Calu3 (cell line): ENCODE results near the gene ADAMTSL3. TPM values are rescaled to one million over a fixed set of nuclear protein-coding genes. Genes with fewer than 3 reads are reported as not detected.

ENCODE experiments used
- BruUV-seq: library from RNA; stranded (reverse); fragments of 400-500 nt; replicated peaks from 2 replicates; lab custom pipeline; 2021; lab: Mats Ljungman, UMichigan
- CTCF ChIA-PET: fragments of 300-600 bp; sonication (Branson Sonifier 250); formaldehyde crosslinking; loops from one replicate; lab custom pipeline; 2022; ENCODE audit warnings: antibody characterized with exemption; lab: Charles Lee
- DNase-seq: peaks from one replicate; pipeline ENCODE4 v3.0.0; 2022
- H3K27ac Mint-ChIP-seq: one replicate; pipeline ENCODE4 v1.8.0; 2022; ENCODE audit warnings: mixed read lengths; ENCODE audit not compliant: unreplicated experiment
- H3K27me3 Mint-ChIP-seq: one replicate; pipeline ENCODE4 v1.8.0; 2022; ENCODE audit warnings: mixed read lengths; ENCODE audit not compliant: unreplicated experiment
- H3K36me3 Mint-ChIP-seq: one replicate; pipeline ENCODE4 v1.8.0; 2022; ENCODE audit warnings: mild to moderate bottlenecking, moderate library complexity, mixed read lengths; ENCODE audit not compliant: insufficient read depth, unreplicated experiment
- H3K4me1 Mint-ChIP-seq: one replicate; pipeline ENCODE4 v1.8.0; 2022; ENCODE audit warnings: mild to moderate bottlenecking, low read depth, mixed read lengths; ENCODE audit not compliant: unreplicated experiment
- H3K4me3 Mint-ChIP-seq: one replicate; pipeline ENCODE4 v1.8.0; 2022; ENCODE audit warnings: mild to moderate bottlenecking, low read depth, moderate library complexity, mixed read lengths; ENCODE audit not compliant: unreplicated experiment
- H3K9me3 Mint-ChIP-seq: one replicate; pipeline ENCODE4 v1.8.0; 2022; ENCODE audit warnings: low read depth, mixed read lengths; ENCODE audit not compliant: unreplicated experiment
- CTCF ChIP-seq: fragments of 200-600 bp; IDR thresholded peaks from one replicate; pipeline ENCODE4 v1.8.0; 2022; ENCODE audit warnings: antibody characterized with exemption; ENCODE audit not compliant: unreplicated experiment
- intact Hi-C: fragments of 100-400 bp; cut with micrococcal nuclease; formaldehyde crosslinking; loops from one replicate; pipeline ENCODE4 v1.10.0; 2022; ENCODE audit not compliant: unreplicated experiment
- total RNA-seq: library from RNA; stranded (reverse); gene quantifications from 2 replicates; pipeline ENCODE4 v1.2.3, GENCODE V29; 2022

Gene ADAMTSL3
- total RNA-seq, 1 experiment from 2014 or later, result 2.4 TPM

GRCh38 chr15:83643201-83643600 lies 10.7 kb upstream of the ADAMTSL3 start:
- no peaks in the 10 kb centered on the region for H3K36me3 Mint-ChIP-seq
- H3K9me3 Mint-ChIP-seq, result peaks cover 3% of the 10 kb centered on the region
- peaks cover 45% of the 10 kb centered on the region for H3K27me3 Mint-ChIP-seq
- DNase-seq, result no peak
- BruUV-seq, result no TSS peak
- no peak overlapping the region for H3K27ac Mint-ChIP-seq
- CTCF ChIA-PET, result no interaction called here
- TF ChIP-seq CTCF, result no peak
- H3K4me1 Mint-ChIP-seq, result no peaks in the 10 kb centered on the region
- intact Hi-C loops, result no loop called here
- H3K4me3 Mint-ChIP-seq, result no peak overlapping the region

GRCh38 chr15:83644439-83644838 lies 9.5 kb upstream of the ADAMTSL3 start:
- CTCF ChIA-PET, result interaction anchor here (0.7 kb wide), 1 partner anchor 582 kb away, joined by 3 read pairs; no protein-coding TSS in a partner anchor
- Mint-ChIP-seq H3K27me3 (peaks cover 57% of the 10 kb centered on the region), H3K4me3 (no peak overlapping the region), H3K27ac (no peak overlapping the region), H3K36me3 (no peaks in the 10 kb centered on the region), H3K4me1 (no peaks in the 10 kb centered on the region), H3K9me3 (peaks cover 3% of the 10 kb centered on the region)
- intact Hi-C loops, result no loop called here
- no peak for DNase-seq
- no TSS peak for BruUV-seq
- TF ChIP-seq CTCF, result no peak

- Mint-ChIP-seq H3K27ac (no peak overlapping the region), H3K4me1 (no peaks in the 10 kb centered on the region), H3K36me3 (no peaks in the 10 kb centered on the region), H3K4me3 (no peak overlapping the region), H3K9me3 (no peaks in the 10 kb centered on the region), H3K27me3 (peaks cover 50% of the 10 kb centered on the region)
- intact Hi-C loops, result loop anchor here (5.0 to 10.0 kb wide), 2 partner anchors 96 to 384 kb away; no protein-coding TSS in a partner anchor
- BruUV-seq, result no TSS peak
- no peak for DNase-seq
- CTCF ChIA-PET, result no interaction called here
- no peak for TF ChIP-seq CTCF
These were observed 3.1 kb upstream of the ADAMTSL3 start for GRCh38 chr15:83650831-83651230.

GRCh38 chr15:83651541-83651940 lies 2.4 kb upstream of the ADAMTSL3 start:
- TF ChIP-seq CTCF, result no peak
- Mint-ChIP-seq H3K4me1 (peaks cover 2% of the 10 kb centered on the region), H3K36me3 (no peaks in the 10 kb centered on the region), H3K27me3 (peaks cover 50% of the 10 kb centered on the region), H3K9me3 (no peaks in the 10 kb centered on the region), H3K27ac (no peak overlapping the region), H3K4me3 (no peak overlapping the region)
- CTCF ChIA-PET, result no interaction called here
- DNase-seq, result no peak
- intact Hi-C loops, result loop anchor here (5.0 to 10.0 kb wide), 2 partner anchors 96 to 383 kb away; no protein-coding TSS in a partner anchor
- BruUV-seq, result no TSS peak
